Lower leg skin (tissue), 3 donors: Measurements from ENCODE around the gene SCRN3.

ENCODE experiments used
- POLR2A ChIP-seq, 2 donors: fragments of 450-650 bp; IDR thresholded peaks; one replicate each; pipeline ENCODE4 v1.6.1; 2016 to 2017; ENCODE audit warnings: antibody characterized with exemption in 2 of 2, mild to moderate bottlenecking in 1 of 2, moderate library complexity in 1 of 2
- TF ChIP-seq, protein P1 (sequence below), 3 donors: fragments of 450-650 bp; IDR thresholded peaks; one replicate each; pipeline ENCODE4 v1.5.1; 2016; ENCODE audit warnings: antibody characterized with exemption in 3 of 3, mild to moderate bottlenecking in 3 of 3, moderate library complexity in 2 of 3

- TF ChIP-seq, protein P1, sequence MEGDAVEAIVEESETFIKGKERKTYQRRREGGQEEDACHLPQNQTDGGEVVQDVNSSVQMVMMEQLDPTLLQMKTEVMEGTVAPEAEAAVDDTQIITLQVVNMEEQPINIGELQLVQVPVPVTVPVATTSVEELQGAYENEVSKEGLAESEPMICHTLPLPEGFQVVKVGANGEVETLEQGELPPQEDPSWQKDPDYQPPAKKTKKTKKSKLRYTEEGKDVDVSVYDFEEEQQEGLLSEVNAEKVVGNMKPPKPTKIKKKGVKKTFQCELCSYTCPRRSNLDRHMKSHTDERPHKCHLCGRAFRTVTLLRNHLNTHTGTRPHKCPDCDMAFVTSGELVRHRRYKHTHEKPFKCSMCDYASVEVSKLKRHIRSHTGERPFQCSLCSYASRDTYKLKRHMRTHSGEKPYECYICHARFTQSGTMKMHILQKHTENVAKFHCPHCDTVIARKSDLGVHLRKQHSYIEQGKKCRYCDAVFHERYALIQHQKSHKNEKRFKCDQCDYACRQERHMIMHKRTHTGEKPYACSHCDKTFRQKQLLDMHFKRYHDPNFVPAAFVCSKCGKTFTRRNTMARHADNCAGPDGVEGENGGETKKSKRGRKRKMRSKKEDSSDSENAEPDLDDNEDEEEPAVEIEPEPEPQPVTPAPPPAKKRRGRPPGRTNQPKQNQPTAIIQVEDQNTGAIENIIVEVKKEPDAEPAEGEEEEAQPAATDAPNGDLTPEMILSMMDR (IDR thresholded peaks at IDR 0.05), result no peak
- TF ChIP-seq POLR2A (IDR thresholded peaks at IDR 0.05), result no peak
Observed at GRCh38 chr2:174356347-174356746, 39.2 kb upstream of the SCRN3 start.
